GM18868 (cell line): ENCODE measurements around the gene PUDP.
A peak's percentile ranks its signal among the peaks of the same experiment; 100 is the strongest.

Source experiments
- ATAC-seq: cut with Tn5 transposase; IDR thresholded peaks from one replicate; pipeline ENCODE4 v1.9.1; 2021; ENCODE audit warnings: mild to moderate bottlenecking, moderate library complexity; ENCODE audit not compliant: unreplicated experiment

PUDP gene

DNA sequence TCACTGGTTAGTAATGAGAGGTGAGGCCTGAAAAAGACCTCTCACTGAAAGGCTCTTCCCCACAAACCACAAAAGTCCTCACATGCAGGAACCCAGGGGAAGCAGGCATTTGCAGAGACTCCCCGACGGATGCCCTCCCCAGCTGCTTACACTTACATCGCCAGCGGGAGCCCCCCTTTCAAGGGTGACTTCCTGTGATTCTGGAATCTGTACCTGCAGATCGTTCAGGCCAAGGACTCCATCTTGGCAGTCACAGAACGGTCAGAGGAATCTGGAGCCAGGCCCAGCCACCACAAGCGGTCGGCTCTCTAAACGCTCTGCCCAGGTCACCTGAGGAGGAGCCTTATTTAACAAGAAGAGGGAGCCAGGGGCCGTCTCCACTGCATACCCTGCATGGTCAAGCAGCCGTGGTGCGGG is 71.7 kb downstream of the PUDP start:
- peak; percentile 69 for ATAC-seq

DNA sequence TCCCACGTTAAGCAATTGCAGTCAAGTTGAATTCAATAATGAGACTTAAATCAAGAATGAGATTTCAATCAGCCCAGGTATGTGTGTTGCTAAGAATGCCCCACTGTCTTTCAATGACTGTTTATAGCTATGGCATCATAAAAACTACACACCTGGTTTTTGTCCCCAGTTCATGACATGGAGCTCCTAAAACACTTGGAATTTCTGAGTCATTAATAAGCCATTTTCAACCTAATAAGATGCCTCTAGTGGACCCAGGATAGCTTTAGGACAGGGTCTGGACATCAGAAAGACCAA is 73.1 kb downstream of the PUDP start:
- ATAC-seq: no peak

DNA sequence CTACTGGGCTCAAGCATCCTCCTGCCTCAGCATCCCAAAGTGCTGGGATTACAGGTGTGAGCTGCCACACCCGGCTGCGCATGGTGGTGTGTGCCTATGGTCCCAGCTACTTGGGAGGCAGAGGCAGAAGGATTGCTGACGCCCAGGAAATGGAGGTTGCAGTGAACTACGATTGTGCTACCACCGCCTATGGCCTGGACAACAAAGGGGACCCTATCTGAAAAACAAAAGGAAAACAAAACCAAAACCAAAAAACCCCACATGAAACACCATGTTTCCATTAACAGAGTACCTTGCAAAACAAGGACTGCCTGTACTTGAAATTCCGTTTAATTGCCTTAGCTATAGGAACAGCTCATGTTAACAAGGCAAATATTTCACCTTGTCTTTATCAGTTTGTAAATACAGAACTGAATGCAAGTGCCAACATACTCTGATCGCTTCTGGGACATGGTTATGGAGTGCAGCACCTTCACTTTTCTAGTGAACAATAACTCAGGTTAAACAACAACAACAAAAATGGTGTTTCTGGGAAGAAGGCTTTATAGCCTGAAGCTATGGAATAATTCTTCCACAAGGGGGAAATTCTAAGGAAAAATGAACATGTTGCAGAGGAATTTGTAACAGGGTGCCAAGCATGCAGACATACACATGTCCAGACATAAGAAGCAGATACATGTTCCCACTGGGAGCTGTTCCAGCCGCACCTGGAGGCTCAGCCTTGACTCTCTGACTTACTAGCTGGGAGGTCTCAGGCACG is 73.6 kb downstream of the PUDP start:
- no peak for ATAC-seq

DNA sequence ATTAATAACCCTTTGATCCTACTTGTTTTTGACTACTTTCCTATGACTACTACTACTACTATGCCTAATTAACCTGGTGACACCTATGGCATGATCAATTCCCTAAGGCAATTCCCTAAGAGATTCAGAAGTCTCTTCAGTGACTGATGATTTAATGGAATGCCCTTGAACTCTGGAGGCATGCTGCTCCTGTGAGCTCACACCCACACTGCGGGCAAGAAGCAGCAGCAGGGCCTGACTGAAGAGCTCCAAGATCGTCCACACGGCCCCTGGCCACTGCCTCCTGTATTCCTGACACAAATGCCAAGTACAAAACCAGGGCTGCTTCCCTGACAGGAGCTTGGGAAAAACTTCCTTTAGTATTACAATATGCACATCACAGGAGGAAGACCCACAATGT is 74.6 kb downstream of the PUDP start:
- ATAC-seq: no peak

DNA sequence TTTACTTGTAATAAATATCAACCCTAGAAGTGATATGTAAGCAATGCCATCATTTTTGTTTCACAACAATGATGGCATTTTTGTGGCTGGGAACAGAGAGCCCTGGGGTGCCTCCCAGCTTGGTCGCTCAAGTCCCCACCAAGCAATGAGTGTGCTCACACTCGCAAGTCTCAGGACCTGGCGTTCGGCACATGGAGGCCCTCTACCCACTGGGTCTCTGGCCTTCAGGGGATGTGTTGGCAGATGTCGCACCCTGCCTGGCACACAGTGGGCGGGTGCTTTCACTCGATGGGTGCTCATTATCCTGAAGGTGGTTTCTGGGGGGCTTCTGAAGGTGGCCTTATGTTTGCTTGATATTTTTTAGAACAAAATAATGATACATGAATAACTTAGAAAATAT is 75.1 kb downstream of the PUDP start:
- ATAC-seq: no peak

DNA sequence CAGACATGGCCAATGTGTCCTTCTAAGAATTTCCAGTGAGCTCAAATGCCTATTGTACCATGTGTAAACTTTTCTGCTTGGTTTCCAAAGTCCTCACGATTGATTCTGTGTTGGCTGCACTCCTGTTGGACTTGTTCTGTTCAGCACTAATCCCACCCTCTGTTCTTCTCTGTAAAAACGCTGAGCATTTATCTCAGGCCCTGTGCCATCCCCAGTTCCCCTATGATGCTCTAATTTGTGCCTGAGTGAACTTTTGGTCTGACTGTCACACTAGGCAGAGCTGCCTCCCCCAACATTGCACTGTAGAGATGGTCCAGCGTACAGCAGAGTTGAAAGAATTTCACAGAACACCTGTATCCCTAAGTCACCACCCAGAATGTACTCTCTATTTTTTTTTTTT is 76.6 kb downstream of the PUDP start:
- ATAC-seq: peak; percentile 74

DNA sequence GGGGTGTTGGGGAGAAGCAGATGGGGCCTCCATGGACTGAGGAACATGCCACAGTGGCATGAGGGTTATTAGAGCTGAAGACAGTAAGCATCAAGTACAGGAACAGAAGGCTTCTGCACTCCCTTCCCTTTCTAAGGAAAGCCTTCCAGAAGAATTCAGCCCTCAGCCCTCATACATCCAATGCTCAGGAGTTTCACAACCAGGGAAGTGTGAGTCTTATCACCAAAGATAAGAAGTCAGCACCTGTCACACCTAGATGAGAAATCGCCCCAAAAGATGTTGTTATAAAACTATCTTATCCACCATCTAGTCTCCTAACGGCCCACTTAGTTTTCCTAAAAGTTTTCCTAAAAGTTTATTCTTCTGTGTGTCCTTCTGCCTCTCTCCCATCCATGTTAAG is 78.4 kb downstream of the PUDP start:
- ATAC-seq: no peak

DNA sequence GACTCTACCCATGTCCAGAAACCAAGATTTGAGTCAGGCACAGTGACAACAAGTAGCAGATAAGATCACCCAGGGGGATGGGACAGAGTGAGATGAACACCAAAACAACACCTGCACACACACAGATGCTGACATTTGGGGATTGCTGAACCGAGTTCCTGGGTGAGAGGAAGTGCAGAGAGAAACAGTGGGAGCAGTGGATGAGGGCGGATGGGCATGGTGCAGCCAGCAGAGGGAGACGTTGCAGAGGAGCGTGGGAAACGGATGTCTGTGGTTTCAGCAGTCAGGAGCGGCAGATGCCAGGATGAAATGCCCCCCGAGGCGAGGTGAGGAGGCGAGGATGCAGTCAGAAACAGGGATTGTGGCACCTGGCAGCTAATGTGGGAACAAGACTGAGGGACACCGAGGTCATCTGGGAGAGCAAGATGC is 79.0 kb downstream of the PUDP start:
- ATAC-seq: peak; percentile 76

DNA sequence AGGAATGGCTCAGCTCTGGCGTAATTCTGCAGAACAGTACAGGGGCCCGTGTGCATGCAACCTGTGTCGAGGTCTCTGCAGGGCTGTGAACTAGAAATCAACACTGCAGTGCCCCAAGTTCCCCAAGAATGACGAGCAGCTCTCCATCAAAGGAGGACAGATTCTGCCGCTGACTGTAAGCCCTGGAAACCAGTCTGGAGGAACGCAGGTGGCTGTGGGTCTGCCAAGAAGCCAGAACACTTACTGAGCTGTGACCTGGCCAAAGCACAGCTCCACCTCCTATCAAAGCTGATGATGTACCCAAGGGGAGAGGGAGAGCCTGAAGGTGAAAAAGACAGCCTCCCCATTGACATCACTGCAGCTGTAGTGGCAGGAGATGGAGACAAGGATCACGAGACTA is 80.7 kb downstream of the PUDP start:
- no peak for ATAC-seq

DNA sequence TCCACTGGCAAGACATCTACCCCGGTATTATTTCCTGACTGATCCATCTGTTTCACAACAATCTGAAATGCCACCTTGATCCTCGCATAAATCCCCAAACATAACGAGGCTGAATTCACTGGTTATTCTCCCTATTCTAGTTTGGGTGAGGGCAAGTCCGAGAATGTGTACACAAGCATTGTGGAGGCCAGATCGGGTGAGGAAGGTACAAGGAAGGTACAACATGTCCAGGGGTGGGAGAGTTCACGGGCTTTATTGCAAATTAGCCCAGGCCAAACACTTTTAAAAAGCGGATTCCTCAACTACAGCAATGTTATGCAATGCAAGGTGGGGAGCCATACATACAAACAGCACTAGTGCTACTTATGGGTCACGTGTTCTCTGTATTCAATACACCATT is 82.5 kb downstream of the PUDP start:
- no peak for ATAC-seq

DNA sequence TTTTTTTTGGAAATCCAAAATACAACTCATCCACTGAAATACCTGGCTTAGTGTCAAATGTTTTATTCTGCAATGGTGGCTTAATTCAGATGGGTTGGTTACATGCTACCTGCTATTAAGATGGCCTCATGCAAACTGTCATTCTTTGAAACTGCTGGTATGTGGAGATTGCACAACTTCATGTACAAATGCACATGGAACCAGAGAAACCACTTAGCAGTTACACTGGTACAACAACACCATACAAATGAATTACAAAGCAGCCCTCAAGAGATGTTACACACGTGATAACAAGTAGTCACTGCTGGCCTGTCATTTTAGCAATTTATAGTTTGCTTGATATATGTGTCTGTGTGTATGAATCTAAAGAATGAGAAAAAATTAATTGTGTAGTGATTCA is 85.0 kb downstream of the PUDP start:
- ATAC-seq: no peak

DNA sequence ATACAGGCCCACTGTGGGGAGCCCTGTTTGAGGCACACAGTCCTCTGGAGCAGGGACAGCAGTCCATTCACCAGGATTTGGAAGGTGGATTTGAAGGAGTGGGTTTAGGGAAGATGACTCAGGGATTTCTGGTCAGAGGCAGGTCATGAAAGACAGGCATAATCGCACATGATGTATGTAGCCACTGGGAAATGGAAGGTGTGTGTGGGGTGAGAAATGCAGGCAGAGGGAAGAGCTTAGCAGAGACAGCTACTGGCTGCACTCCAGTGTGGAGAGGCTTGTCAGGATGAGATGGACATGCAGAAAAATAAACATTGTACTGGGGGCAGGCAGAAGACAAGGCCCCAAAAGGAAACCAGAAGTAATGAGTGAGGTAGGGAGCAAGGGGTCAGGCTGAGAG is 85.7 kb downstream of the PUDP start:
- no peak for ATAC-seq

DNA sequence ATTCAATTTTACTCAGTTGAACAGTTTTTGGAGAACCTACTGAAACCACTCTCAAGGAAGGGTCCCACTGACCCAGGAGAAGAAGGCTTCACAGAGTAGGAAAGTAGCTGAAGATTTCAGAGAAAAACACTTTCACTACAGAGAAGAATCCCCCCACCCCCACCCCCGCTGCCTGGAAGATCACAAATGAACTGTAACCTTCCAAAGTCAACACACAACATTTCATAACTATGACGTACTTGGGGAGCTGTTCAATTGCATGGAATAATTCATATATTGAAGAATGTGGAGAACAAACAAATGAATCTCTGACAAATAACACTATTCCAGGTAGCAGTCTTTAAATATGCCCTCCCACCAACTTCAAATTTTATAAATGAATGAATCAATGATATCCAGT is 86.5 kb downstream of the PUDP start:
- ATAC-seq: no peak

DNA sequence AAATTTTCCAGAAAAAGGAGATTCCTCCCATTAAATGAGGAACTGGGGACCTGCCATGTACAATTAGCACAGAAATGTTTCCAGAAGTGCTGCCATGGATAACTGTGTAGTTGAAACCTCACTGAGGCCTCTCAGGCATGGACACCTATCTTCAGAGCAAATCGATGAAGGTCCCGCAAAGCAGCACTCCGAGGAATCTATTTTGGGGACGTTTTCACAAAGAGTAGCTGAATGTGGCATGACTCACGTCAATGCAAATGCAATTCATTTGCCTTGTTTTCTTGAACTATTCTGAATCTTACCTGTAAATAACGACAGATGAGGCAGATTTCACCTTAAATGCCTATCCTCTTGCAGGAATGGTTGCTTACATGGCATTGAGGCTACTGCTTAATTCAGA is 87.5 kb downstream of the PUDP start:
- ATAC-seq: no peak

DNA sequence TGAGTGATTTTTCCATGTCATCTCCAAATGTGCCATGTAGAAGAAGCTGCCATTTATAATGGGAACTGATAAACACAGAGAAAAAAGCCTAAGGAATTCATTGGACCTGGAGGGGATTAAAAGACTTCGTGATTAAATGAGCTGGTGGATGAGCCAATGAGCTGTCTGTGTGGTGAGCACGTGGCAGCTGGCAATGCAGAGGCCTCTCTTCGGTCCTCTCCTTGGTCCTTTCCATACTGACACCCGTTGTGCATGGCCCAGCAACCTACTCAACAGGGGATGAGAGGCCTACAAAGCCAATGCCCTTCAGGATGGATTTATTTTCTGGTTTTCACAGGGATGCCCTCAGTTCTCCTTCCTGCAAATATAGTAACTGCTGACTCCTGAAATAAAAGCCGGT is 88.1 kb downstream of the PUDP start:
- ATAC-seq: no peak

DNA sequence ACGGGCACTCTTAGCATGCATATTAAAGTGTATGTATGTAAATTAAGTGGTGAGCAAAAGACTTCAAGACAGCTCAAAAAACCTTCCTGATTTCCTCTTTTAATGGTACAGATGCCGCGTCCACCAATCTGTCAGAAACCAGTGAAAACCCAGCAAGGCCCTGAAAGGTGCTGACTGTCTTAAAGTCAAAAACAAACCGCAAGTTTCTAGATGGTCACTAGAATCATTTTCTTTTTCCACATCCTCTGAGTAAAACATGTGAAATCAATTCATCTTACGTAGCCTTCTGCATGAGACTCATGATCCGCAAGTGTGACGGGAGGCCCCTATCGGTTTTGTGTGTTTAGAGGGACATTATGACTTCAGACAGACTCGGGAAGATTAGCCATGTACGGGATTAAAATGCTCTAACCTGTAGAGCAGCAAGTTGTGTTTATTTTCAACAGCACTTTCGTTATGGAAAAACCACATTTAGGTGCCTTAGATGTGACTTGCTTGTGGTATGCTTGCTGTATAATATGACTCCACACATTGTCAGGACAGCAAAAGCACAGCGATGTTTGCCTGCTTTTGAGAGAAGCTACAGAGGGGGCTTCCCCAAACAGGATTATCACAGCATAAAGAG is 88.6 kb downstream of the PUDP start:
- peak; percentile 82 for ATAC-seq

DNA sequence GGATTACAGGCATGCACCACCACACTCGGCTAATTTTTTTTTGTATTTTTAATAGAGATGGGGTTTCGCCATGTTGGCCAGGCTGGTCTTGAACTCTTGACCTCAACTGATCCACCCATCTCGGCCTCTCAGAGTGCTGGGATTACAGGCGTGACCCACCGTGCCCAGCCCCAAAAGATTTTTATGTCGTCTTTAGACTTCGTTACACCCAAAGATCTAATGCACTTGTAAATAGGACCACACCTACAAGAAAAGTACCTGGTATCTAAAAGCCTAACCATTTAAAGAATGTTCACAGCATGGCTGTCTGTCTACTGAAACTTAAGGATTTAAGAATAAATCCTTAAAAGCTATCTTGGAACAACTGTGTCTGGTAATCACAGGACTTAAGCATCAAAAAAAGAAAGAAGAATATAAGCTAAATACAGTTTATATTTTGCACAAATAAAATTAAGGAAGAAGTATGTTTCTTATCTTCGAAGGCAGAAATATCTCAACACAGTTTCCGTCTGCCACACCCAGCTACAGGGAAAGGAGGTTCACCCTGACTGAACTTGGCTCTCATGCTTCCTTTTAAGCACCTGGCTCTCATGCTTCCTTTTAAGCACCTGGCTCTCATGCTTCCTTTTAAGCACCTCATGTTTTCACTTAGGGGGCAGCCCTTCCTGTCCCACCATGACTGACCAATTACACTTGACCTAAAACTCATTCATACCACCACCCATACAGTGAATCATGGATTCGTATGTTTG is 92.4 kb downstream of the PUDP start:
- ATAC-seq: no peak

DNA sequence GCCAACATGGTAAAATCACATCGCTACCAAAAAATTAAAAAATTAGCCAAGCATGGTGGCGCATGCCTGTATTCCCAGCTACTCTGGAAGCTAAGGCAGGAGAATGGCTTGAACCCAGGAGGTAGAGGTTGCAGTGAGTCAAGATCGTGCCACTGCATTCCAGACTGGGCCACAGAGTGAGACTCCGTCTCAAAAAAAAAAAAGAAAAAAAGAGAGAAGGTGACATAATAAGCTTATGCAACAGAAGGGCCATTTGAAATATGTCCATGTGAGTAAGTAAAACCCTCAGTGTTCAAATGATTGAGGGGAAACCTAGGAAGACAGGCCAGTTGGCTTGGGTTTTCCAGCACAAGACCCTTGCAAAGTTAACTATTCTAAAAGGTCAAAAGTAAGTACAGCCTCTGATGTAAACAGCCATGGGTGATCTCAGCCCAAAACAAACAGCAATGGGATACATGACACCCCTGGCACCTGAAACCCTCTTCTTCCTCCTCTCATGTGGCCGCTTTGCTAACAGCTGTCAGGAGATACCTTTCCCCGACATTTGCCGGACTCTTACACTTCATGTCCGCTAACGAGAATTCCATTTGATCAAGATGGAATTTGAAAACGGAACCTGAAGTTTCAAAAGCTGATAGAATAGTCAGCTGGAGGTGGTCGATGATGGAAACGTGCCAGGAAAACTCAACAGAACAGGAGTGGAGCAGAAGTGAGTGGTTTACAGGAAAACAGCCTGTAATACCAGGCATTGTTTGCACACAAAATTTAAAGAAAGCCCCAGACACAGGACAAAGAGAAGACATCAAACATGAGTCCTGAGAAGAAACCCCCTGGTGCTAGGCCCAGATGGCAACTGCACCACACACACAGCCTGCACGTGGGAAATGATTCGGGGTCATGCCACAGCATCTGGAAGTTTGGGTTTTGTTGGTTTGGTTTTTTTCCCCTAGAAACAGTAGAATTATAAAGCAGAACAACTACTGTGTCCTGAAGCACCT is 93.4 kb downstream of the PUDP start:
- no peak for ATAC-seq

DNA sequence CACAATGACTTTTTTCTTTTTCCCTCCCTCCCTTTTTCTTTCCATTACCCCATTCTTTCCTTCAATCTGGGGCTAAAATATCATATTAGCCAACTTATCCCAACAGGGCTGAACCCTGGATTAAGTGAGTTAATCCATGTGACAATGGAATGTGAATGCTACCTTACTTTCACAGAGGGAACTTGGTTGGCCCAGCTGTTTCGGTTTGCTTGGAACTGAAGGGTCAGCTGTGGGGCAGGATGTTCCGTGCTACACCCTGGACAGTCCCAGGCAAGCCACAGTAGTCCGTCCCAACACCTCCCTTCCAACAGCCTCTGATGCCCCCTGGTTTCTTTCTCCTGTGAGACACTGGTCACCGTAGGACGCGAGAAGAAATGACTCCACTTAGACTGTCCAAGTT is 95.4 kb downstream of the PUDP start:
- no peak for ATAC-seq

DNA sequence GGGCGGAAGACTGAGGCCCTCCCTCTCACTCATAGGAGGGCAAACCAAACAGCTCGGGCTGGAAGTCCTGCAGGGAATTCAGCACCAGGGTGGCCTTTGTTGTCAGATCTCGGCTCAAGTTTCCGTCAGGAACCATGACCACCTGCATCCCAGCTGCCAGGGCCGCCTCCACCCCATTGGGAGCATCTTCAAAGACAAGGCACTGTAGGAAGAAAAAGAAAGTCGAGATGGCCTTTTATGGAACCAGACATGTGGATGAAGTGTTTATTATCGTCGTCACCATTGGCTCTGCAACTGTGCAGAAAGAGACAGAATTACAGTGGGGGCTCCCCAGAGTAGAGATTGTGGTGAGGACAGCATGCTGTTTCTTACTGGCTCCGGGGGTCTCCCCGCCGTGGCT is 97.7 kb downstream of the PUDP start:
- no peak for ATAC-seq

DNA sequence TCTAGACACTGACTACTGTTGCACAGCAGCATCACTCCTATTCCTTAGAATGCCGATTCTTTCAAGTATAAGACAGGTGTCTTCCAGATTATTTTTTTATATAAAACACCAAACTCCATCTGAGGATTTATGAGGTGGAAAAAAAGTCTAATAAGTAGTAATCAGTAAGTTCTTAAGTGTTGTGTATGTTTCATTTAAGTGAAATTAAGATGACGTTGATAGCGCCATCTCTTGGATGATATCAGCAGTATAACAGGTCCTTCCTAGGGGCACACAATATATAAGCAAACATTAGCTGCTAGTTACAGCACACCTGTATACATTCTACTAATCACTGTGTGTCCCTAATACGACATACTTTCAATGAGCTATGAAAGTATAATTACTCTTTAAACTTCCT is 100.0 kb downstream of the PUDP start:
- ATAC-seq: no peak
